Hippocampal formation (tissue), 2 donors: ENCODE measurements around the gene KPNA4.
A peak's percentile ranks its signal among the peaks of the same experiment; 100 is the strongest.
"Not testable (repeated sequence)": the region's sequence is repeated elsewhere in the genome, so short reads cannot be mapped to it uniquely, and the experiment has no call there.

Experiments used
- DNase-seq, 2 donors: peaks; one replicate each; lab custom pipeline; 2025; lab: John Stamatoyannopoulos, UW

The KPNA4 gene

GRCh38 chr3:160573955-160574525, 8.7 kb upstream of the KPNA4 start:
- DNase-seq, result not testable (repeated sequence)

GRCh38 chr3:160569894-160570652, 4.7 kb upstream of the KPNA4 start:
- DNase-seq, result no peak

- DNase-seq, result no peak
Observed at GRCh38 chr3:160568989-160569388, 3.6 kb upstream of the KPNA4 start.

- no peak for DNase-seq
Observed at GRCh38 chr3:160567774-160568173, 2.4 kb upstream of the KPNA4 start.

- no peak for DNase-seq
Observed at GRCh38 chr3:160566499-160566898, 1.1 kb upstream of the KPNA4 start.

- DNase-seq, result peak; percentile 62 to 74
Observed at GRCh38 chr3:160564949-160565441, 376 bp downstream of the KPNA4 start.

GRCh38 chr3:160564258-160564911, 986 bp downstream of the KPNA4 start:
- no peak for DNase-seq

- no peak for DNase-seq
Observed at GRCh38 chr3:160562952-160563351, 2.4 kb downstream of the KPNA4 start.

- DNase-seq, result no peak
Observed at GRCh38 chr3:160557571-160557970, 7.8 kb downstream of the KPNA4 start.

- DNase-seq, result no peak
Observed at GRCh38 chr3:160556141-160556540, 9.2 kb downstream of the KPNA4 start.

- no peak for DNase-seq
Observed at GRCh38 chr3:160554980-160555379, 10.4 kb downstream of the KPNA4 start.

GRCh38 chr3:160553827-160554226, 11.5 kb downstream of the KPNA4 start:
- DNase-seq, result no peak

GRCh38 chr3:160546727-160547126, 18.6 kb downstream of the KPNA4 start:
- no peak for DNase-seq

- no peak for DNase-seq
Observed at GRCh38 chr3:160545504-160545871, 19.9 kb downstream of the KPNA4 start.

GRCh38 chr3:160544844-160545503, 20.4 kb downstream of the KPNA4 start:
- no peak for DNase-seq

- no peak for DNase-seq
Observed at GRCh38 chr3:160540551-160540950, 24.8 kb downstream of the KPNA4 start.

- no peak for DNase-seq
Observed at GRCh38 chr3:160538895-160539294, 26.5 kb downstream of the KPNA4 start.

GRCh38 chr3:160537729-160538128, 27.6 kb downstream of the KPNA4 start:
- no peak for DNase-seq

GRCh38 chr3:160532371-160532770, 33.0 kb downstream of the KPNA4 start:
- DNase-seq, result no peak

- no peak for DNase-seq
Observed at GRCh38 chr3:160531311-160531710, 34.1 kb downstream of the KPNA4 start.

- DNase-seq, result not testable (repeated sequence)
Observed at GRCh38 chr3:160516391-160516790, 49.0 kb downstream of the KPNA4 start.

GRCh38 chr3:160501325-160501724, 64.0 kb downstream of the KPNA4 start:
- DNase-seq, result no peak

GRCh38 chr3:160498202-160498601, 67.2 kb downstream of the KPNA4 start:
- DNase-seq, result no peak
